Tibial artery (tissue), 4 donors: ENCODE data around the gene PPP1R3D.

Experiments used
- DNase-seq, 2 donors: peaks; one replicate each; pipeline ENCODE4 v3.0.0-alpha.2; 2019
- H3K27ac ChIP-seq, 2 donors: fragments of 200-600 bp; sonication (generic) in 1 of 2; 1 replicate in 1 of 2; 2 replicates in 1 of 2; pipeline ENCODE4 v1.5.1; 2018 to 2019; ENCODE audit warnings: mild to moderate bottlenecking in 1 of 2
- H3K27me3 ChIP-seq, 2 donors: fragments of 200-600 bp; sonication (generic) in 1 of 2; one replicate each; pipeline versions ENCODE4 v1.5.1 to v1.6.0; 2016 to 2019
- H3K36me3 ChIP-seq, 3 donors: fragments of 200-600 bp; sonication (generic) in 2 of 3; one replicate each; pipeline ENCODE4 v1.5.1; 2016 to 2019; ENCODE audit warnings: mild to moderate bottlenecking in 2 of 3
- H3K4me1 ChIP-seq, 4 donors: fragments of 200-600 bp; sonication (generic) in 2 of 4; 1 replicate in 3 of 4; 2 replicates in 1 of 4; pipeline ENCODE4 v1.5.1; 2016 to 2019
- H3K4me3 ChIP-seq, 2 donors: fragments of 200-600 bp; sonication (generic) in 1 of 2; 1 replicate in 1 of 2; 2 replicates in 1 of 2; pipeline ENCODE4 v1.5.1; 2018 to 2019; ENCODE audit warnings: mild to moderate bottlenecking in 2 of 2
- H3K9me3 ChIP-seq, 3 donors: fragments of 200-600 bp; sonication (generic) in 1 of 3; one replicate each; pipeline ENCODE4 v1.5.1; 2016 to 2019
- intact Hi-C: fragments of 100-400 bp; cut with DNase I; formaldehyde crosslinking; loops from one replicate; pipeline ENCODE4 v1.15.0; 2023; ENCODE audit warnings: low total_unique reads
- TF ChIP-seq, protein P1 (sequence below), 2 experiments: fragments of 200-600 bp in 1 of 2; fragments of 450-650 bp in 1 of 2; IDR thresholded peaks; one replicate each; pipeline ENCODE4 v1.5.1; 2017 to 2019; ENCODE audit warnings: antibody characterized with exemption in 2 of 2, mild to moderate bottlenecking in 1 of 2, moderate library complexity in 1 of 2

PPP1R3D gene, protein sequence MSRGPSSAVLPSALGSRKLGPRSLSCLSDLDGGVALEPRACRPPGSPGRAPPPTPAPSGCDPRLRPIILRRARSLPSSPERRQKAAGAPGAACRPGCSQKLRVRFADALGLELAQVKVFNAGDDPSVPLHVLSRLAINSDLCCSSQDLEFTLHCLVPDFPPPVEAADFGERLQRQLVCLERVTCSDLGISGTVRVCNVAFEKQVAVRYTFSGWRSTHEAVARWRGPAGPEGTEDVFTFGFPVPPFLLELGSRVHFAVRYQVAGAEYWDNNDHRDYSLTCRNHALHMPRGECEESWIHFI

DNA sequence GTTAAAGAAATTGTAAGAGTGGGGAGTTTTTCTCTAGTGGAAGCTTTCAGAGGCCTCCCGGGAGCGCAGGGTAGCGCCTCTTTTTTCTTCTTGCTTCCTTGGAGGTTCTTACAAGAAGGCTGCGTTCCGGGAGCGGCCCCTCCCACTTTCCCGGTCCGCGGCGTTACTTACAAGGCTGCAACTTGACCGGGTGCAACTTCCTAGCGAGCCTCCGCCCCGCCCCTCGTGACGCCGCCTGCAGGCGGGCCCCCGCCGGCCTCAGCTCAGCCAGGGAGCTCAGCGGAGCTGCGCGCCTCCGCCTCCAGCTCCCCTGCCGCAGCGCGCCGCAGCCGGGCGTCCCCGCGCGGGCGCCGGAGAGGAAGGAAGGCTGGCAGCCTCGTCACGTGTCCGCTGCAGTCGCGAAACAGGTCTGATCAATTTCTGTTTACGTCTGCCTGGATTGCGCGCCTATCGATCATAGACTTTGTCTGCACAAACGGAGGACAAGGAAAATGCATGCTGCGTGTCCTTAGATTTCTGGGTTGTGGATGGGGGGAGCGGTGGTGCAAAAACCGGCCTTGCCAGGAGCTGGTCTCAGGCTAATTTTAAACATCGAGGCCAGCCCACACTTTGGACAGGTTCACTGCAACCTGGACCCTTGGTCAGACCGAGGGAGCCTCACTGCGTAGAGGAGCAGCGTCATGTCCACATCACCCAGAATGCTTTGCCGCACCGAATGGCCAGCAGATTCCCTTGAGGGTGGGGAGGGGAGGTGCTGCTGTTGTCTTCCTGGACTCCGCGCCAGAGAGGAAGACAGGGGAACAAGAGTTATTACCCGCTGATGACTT, at the start of gene PPP1R3D, which contains the start of gene FAM217B:
TSS of gene PPP1R3D (minus strand) at position 177 of the 827 bp plus-strand sequence. CDS start 374 bp downstream, outside the sequence.
TSS of gene FAM217B (plus strand) at position 261 of the 827 bp plus-strand sequence. CDS start 3,555 bp downstream, outside the sequence.
- intact Hi-C loops: no loop called here
- Histone ChIP-seq H3K36me3 (peaks cover 13 to 30% (median 24%) of the 10 kb centered on the region in 3 donors), H3K27ac (peak within 1 kb of the TSS; percentile 88 to 91), H3K4me3 (peak within 1 kb of the TSS; percentile 63 to 71), H3K9me3 (no peaks in the 10 kb centered on the region), H3K27me3 (no peaks in the 10 kb centered on the region), H3K4me1 (peaks cover 3 to 43% (median 31%) of the 10 kb centered on the region in 4 donors)
- TF ChIP-seq, protein P1, sequence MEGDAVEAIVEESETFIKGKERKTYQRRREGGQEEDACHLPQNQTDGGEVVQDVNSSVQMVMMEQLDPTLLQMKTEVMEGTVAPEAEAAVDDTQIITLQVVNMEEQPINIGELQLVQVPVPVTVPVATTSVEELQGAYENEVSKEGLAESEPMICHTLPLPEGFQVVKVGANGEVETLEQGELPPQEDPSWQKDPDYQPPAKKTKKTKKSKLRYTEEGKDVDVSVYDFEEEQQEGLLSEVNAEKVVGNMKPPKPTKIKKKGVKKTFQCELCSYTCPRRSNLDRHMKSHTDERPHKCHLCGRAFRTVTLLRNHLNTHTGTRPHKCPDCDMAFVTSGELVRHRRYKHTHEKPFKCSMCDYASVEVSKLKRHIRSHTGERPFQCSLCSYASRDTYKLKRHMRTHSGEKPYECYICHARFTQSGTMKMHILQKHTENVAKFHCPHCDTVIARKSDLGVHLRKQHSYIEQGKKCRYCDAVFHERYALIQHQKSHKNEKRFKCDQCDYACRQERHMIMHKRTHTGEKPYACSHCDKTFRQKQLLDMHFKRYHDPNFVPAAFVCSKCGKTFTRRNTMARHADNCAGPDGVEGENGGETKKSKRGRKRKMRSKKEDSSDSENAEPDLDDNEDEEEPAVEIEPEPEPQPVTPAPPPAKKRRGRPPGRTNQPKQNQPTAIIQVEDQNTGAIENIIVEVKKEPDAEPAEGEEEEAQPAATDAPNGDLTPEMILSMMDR (IDR thresholded peaks at IDR 0.05): no peak
- peak; percentile 99 for DNase-seq

DNA sequence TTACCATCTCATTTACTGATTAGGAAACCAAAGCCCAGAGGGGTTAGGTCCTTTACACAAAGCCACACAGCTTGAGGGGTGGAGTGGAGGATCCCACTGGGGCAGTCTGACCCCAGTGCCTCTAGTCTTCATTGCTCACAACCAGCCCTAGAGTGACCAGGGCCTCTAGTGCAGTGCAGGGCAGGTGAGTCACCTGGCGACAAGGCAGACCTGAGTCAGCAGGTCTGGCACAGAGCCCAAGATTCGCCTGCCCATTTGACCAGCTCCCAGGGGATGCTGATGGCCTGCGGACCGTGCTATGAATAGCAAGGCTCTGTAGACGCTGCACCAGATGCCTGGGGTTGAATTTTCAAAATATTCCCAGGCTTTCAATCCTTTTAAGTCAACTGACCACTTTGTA, 48.0 kb upstream of the PPP1R3D start:
- Histone ChIP-seq H3K4me3 (no peak overlapping the region), H3K27me3 (no peaks in the 10 kb centered on the region), H3K27ac (no peak overlapping the region), H3K36me3 (no peaks in the 10 kb centered on the region), H3K9me3 (no peaks in the 10 kb centered on the region), H3K4me1 (peaks cover 0 to 9% (median 0%) of the 10 kb centered on the region in 4 donors)
- DNase-seq: no peak
- intact Hi-C loops: no loop called here
- TF ChIP-seq, protein P1 (IDR thresholded peaks at IDR 0.05): no peak

DNA sequence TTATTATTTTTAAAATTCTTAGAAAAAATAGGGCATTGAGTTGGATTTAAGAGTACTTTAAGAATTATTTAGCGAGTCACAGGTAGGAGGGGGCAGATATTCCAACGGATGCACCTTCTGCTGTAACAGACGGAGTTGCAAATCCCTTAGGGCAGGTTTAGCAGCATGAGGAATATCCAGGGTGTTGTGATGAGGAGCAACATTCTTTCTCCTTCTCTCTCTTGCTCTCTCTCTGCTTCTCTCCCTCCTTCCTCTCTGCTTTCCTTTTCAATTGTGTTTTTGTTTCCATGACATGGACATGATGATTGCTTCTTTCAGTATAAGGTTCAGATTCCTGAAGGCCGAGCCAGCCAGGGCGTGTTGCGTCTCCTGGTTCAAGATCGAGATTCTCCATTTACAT, 47.0 kb upstream of the PPP1R3D start:
- no peaks in the 10 kb centered on the region for H3K36me3 ChIP-seq
- no peak overlapping the region for H3K4me3 ChIP-seq
- no peaks in the 10 kb centered on the region for H3K9me3 ChIP-seq
- H3K27ac ChIP-seq: no peak overlapping the region
- TF ChIP-seq, protein P1 (IDR thresholded peaks at IDR 0.05): no peak
- intact Hi-C loops: no loop called here
- H3K27me3 ChIP-seq: no peaks in the 10 kb centered on the region
- DNase-seq: no peak
- peaks cover 0 to 9% (median 0%) of the 10 kb centered on the region in 4 donors for H3K4me1 ChIP-seq

DNA sequence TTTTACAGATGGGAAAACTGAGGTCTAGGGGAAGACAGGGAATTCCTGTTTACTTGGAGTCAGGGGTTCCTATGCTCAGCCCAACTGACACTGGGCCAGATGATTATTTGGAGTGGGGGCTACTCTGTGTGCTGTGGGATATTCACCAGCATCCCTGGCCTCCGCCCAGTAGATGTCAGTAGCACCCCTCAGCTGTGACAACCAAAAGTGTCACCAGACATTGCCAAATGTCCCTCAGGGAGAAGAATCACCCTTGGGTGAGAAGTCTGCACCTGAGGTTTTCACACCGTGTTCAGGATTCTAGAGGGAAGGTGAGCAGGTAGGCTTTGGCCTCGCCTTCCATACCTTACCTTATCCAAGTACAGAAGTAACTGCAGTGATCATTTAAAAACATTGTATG, 45.8 kb upstream of the PPP1R3D start:
- Histone ChIP-seq H3K27ac (no peak overlapping the region), H3K4me3 (no peak overlapping the region), H3K36me3 (no peaks in the 10 kb centered on the region), H3K27me3 (no peaks in the 10 kb centered on the region), H3K9me3 (no peaks in the 10 kb centered on the region), H3K4me1 (peaks cover 0 to 9% (median 0%) of the 10 kb centered on the region in 4 donors)
- intact Hi-C loops: no loop called here
- TF ChIP-seq, protein P1 (IDR thresholded peaks at IDR 0.05): no peak
- no peak for DNase-seq

- H3K36me3 ChIP-seq: no peaks in the 10 kb centered on the region
- no peaks in the 10 kb centered on the region for H3K9me3 ChIP-seq
- H3K4me3 ChIP-seq: no peak overlapping the region
- no peak overlapping the region for H3K27ac ChIP-seq
- TF ChIP-seq, protein P1 (IDR thresholded peaks at IDR 0.05): no peak
- DNase-seq: no peak
- H3K4me1 ChIP-seq: peaks cover 0 to 9% (median 0%) of the 10 kb centered on the region in 4 donors
- H3K27me3 ChIP-seq: no peaks in the 10 kb centered on the region
- intact Hi-C loops: no loop called here
Observed at GRCh38 chr20:59985164-59985563, 45.1 kb upstream of the PPP1R3D start.
